GM19099 (cell line): ENCODE results near the gene ZNF280D.

Source experiments
- POLR2A ChIP-seq: IDR thresholded peaks from 3 replicates; pipeline ENCODE4 v1.6.1; 2011; ENCODE audit warnings: low read depth; ENCODE audit not compliant: insufficient read length; ENCODE audit errors: extremely low read depth

The ZNF280D gene

DNA sequence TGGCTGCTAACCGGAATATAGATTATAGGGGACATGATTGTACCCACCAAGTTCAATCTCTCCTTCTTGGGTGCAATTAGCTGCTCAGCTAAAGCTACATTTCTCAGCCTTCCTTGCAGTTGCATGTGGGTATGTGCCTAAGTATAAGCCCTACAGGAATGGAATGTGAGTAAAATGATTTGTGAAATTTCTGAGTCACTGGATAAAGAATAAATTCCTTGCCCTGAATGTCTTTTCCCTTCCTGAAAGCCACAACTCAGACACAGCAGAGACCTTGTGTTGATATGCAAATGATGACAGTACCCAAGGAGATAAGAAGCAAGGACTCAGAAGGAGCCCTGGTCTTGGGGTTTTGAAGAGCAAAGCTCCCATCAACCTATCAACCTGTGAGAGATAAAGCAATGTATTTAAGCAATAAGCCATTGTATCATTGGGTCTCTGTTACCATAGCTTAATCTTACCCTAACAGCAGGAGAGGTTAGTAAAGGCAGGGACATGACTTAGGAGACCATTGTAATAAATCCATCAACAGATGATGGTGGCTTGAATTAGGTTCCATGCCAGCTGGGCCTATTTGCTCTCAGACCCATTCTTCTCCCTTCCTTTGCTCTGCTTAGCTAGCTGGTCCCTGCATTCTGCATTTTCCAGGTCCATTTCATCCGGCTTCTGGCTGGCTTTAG, 25.6 kb upstream of the ZNF280D start:
- no peak for TF ChIP-seq POLR2A

DNA sequence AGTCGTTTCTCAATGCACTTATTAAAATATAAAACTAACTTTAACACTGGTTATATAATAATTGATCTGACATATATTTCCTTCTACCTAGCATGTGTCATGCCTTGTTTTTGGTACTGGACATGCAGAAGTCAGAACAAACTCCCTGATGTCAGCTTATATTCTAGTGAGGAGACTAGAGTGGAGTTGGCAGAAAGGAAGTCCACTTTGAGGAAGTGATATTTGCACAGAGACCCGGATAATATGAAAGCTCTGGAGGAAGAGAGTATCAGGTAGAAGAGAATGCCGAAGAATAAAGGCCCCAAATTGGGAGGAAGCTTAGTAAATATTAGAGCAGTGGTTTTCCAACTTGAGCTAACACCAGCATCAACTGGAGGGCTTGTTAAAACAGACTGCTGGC, 24.6 kb upstream of the ZNF280D start:
- TF ChIP-seq POLR2A = no peak

DNA sequence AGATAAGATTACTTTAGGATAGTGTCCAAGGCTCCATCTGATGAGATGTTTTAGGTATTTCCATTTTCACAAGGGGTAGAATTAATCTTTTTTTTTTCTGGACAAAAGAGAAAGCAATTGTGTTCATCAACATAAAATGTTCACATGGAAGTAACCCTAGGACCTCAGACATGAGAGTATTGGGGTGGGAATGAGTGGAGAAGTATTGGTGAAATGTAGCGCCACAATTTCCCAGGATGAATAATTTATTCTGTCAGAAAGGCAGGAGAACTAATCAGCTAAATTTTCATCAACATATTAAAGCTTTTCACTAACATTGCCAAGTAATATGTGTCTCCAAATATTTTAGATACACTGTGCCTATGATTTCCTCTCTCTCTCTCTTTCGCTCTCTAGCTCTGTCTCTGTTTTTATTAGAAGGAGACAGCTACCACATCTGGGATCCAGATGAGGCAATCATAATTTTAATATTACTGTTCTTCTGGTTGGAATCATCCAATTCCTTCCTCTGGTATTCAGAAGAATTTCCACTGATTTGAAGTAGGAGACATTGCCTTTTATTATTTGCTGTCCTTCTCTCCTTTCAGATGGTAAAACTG, 21.6 kb upstream of the ZNF280D start:
- TF ChIP-seq POLR2A = no peak

DNA sequence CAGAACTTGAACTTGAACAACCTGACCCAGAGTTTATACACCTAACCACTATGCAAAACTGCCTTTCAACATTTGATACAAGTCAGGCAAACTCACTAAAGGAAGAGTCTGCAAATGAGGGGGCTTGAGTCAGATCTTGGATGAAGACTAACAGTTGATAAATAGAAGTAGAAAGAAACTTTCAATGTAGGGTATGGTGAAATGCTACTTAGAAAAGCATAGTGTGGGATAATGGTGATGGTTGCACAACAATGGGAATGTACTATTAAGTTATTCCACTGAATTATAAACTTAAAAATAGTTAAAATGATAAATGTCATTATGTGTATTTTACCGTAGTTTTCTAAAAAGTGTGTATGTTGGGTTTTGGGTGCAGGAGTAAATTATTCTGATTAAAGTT, 19.7 kb upstream of the ZNF280D start:
- no peak for TF ChIP-seq POLR2A

DNA sequence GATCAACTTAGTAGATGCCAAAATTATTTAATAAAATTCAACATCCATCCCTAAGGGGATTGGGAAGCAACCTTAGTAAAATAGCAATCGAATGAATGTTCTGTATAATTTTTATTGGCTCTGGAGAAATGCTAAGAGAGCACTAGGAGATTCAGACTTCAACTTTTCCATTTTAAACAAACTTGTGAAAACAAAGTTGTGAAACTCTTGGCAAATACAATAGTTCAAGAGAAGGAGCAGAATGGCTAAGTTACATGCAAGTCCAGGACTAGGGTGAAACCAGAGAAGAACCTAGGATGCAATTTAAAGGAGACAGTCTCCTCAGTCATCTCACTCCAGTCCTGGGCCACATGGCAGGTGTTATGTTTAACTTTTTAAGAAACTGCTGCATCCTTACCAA, 16.7 kb upstream of the ZNF280D start:
- TF ChIP-seq POLR2A = no peak

DNA sequence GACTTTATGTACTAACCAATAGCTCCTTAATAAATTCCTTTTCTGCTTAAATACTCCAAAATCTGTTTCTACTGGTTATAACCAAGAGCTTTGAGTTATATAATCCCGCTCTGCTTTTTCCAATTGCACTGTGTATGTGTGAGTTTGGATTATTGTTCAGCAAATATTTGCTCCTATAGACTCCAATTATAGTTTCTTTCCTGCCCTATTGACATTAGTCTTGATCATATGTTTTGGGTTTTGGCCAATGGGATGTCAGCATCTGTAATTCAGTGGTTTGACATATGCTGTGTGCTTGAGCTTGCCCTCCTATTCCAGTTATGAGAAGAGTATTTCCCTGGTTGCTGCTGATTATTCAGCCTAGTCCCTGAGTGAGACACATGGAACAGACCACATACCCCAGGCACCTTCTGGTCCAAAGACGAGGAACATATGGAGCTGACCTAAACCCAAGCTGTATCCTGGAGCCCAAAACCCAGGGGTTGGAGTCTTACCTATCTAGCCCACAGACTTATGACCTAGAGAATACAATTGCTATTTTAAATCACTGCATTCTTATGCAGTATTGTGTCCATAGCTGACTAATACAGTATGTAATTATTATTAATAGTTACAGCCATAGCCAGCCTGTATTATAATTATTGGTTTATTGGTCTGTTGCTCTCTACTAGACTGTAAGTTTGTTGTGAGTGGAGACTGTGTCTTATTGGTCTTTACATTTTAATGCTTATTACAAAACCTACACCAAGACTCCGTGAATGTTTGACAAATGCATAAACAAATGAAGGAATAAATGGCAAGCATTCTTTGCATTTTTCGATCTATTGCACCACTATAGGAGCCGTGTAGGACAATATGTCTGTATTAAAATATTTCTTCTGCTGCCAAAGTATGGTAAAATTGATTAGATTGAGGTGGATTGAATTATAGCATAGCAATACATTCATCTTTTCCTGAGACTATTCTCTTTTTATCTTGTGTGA, 11.7 kb upstream of the ZNF280D start:
- TF ChIP-seq POLR2A = no peak

DNA sequence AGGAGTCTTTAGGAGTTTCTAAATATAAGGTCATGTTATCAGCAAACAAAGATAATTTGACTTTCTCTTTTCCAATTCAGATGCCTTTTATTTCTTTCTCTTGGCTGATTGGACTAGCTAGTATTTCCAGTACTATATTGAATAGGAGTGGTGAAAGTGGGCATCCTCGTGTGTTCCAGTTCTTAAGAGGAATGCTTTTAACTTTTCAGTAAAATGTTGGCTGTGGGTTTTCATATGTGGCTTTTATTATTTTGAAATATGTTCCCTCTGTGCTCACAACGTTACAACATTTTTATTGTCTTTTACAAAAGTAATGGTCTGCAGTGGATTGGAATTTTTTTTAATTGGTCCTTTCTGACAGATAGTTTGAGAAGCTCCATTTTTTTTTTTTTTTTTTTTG, 8.2 kb upstream of the ZNF280D start:
- no peak for TF ChIP-seq POLR2A

DNA sequence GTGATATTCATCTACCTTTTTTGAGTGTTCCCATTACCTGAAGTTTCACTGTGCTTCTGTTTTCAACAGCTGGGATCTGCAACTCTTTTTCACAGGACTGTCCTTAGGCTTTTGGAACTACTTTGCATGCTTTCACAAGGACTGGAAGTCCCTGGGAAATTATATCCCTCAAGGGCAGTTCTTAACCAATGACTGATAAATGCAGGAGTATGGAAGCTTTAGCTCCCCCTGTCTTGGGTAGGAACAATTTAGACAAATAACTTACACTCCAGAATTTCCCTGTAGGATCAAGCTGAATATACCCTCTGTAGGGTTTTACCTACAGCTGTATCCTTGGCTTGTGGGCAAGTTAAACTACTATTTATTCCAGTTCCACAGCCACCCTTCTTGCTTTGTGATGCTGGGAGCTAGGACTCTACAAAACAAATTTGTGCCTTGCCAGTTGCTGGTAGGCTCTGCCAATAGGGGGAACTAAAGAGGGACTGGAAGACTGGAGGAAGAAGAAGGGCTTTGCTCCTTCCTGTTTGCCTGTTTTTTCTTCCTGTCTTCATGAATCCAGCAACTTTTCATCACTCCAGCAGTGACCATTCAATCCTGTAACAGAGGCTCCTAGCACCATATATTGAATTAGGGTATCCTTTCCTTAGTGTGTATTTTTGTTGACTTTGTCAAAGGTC, 6.8 kb upstream of the ZNF280D start:
- TF ChIP-seq POLR2A = no peak

DNA sequence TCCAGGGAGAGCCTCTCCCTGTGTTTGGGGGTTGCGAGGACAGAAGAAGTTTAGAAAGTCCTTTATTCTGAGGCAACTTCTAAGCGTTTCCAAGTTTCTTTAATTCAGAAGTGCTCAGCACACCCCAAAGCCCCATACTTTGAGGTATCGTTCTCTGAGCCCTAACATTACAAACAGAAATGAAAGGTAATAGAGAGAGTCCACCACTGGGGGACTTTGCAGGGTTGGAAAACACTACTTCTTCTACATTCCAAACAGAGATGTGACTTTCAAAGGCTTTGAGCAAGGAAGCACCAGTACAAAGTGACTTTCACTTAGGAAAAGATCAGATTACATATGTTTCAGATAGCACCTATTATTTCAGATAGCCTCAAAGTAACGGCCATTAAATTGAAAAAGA, 6.2 kb upstream of the ZNF280D start:
- no peak for TF ChIP-seq POLR2A

DNA sequence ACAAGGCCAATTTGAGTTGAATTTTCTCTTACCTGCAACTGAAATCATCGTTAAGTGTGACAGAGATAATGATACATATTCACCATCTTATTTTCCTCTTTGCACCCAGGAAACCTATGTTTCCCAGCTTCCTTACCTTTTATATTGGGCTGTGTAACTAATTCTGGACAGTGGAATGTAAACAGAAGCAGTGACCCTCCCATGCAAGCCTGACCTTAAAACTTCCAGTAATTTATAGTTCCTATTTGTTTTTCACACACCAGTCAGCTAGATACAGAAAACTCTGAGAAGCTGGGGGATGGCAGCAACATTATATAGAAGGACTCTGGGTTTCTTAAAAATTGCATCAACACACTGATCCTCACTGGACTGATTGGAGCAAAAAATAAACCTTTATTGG, 4.5 kb upstream of the ZNF280D start:
- TF ChIP-seq POLR2A = no peak

DNA sequence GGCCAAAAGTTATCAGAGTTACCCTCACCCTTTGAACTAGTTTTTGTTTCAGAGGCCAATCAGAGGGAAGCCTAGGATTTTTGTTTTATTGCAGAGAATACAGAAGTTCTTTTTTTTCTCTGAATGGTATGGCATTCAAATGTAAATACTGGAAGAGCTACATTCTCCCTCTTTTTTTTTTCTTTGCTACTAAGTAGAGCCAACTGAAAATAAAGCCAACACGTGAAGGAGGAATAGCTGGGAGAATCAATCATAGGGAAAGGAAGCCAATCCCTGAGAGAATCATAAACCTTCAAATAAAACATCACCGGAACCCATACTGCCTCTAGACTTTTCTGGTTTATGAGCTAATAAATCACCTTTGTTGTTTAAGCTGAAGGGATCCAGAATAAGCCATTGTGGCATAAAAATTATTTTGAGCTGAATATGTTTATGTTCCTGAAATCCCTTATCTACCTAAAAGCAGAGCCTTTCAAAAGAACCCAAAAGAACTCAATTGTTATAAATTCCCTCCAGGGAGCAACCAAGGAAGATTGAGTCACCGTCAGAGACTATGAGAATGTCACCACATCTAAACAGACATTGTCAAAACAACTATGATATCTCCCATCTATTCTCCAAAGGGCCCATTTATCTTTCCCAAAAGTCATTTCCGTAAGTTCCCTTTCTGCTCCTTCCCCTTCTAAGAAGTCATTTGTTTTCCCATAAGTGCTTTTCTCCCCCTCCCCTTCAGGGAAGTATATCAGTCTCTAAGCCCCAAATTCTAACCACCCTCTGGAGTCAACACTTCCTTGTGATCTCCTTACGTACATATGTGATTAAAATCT, 3.8 kb upstream of the ZNF280D start:
- TF ChIP-seq POLR2A = no peak

DNA sequence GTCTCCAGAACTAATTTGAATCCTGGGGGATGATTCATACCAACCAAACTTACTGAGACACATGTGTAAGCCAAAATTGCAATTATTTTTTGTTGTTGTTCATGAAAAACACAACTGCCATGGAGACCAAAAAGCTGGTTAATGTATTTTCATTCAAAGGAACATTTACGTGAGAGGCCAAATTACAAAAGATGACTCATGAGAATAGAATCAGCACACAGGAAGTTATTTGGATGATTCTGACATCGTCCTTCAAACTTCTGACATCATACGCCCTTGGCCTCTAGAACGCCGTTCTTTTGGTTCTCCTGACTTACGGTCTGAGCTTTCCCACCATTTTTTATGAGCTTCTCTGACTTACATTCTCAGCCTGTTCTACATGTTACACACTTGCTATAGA, 3.0 kb upstream of the ZNF280D start:
- no peak for TF ChIP-seq POLR2A

DNA sequence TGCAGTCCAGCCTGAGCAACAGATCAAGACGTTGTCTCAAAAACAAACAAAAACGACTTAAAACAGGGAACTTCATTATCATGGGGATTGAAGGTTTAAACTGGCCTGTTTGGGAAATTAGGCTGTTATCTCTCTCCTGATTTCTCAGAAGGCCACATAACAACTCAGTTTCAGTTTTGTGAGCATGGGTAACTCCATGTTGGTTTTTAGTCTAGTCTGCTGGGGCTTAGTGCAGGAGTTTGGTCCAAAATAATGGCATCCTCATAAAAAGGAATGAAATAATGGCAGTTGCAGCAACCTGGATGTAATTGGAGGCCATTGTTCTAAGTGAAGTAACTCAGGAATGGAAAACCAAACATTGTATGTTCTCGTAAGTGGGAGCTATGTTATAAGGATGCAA, 2.3 kb upstream of the ZNF280D start:
- TF ChIP-seq POLR2A = no peak

DNA sequence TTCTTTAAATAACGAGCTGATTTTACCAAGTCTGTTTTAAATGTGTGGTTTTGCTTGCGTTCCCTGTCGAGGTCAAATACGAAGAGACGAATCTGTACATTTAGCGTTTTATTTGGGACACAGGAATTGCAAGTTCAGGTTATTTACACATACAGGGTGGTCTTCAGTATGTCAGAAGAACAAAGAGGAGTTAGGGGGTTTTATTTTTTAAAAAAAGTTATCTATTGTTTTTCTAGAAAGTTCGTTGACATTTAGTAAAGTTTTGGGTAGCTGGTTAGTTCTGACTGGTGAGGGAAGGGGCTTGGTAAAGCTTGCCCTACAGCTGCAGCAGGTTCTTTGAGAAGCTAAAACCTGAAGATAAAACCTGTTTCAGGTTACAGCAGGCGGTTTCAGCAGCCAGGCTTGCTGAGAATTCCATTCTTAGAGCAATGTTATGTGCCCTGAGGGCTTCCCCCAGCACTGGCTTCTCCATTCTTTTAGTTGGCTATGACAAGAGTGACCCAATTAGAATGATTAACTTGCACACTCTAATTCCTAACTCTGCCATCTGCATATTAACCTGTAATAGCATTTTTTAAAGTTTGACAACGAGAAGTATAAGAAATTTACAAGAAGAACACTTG, 815 bp upstream of the ZNF280D start:
- TF ChIP-seq POLR2A = no peak
